Stimulated activated CD4-positive, alpha-beta T cell treated with anti-CD3 and anti-CD28 coated beads, TNF-alpha, amount 100 ng/mL, for 1 hour (primary cell): ENCODE results near the gene ASTL.
A peak's percentile ranks its signal among the peaks of the same experiment; 100 is the strongest.
"Not testable (repeated sequence)": the region's sequence is repeated elsewhere in the genome, so short reads cannot be mapped to it uniquely, and the experiment has no call there.

Experiments
- DNase-seq, 3 donors: peaks; one replicate each; pipeline ENCODE4 v3.0.0-alpha.2; 2020; ENCODE audit warnings: low read depth in 3 of 3, low spot score in 1 of 3

Gene ASTL

GRCh38 chr2:96138179-96139145 lies at the start of gene ASTL:
Gene ASTL (minus strand): TSS chr2:96138502. CDS start chr2:96138436, 66 bp downstream.
- DNase-seq = peak in 1 of 3 donors; percentile 41

DNA sequence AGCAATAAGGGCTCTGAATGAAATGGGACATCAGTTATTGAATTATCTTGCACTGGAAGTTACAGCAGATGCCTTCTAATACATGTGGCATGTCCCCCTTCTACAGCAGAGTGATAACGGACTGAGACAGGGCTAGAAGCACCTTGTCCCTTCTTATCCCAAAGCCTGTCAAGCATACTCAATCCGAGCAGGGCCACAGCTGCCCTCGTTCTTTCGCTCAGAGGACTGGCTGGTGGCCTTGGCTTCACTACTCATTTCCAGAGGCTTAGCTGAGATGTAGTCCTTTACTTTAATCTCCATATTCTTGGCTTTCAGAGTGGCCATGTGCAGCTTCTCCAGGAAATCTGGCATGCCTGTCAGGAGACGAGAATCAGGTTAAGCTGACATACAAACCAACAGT lies 48.3 kb upstream of the ASTL start:
- no peak for DNase-seq

- DNase-seq = no peak
Measured at GRCh38 chr2:96185516-96185915, 47.2 kb upstream of the ASTL start.

GRCh38 chr2:96184989-96185388 lies 46.7 kb upstream of the ASTL start:
- no peak for DNase-seq

- DNase-seq = no peak
Measured at GRCh38 chr2:96184188-96184587, 45.9 kb upstream of the ASTL start.

GRCh38 chr2:96181529-96181928 lies 43.2 kb upstream of the ASTL start:
- no peak for DNase-seq

DNA sequence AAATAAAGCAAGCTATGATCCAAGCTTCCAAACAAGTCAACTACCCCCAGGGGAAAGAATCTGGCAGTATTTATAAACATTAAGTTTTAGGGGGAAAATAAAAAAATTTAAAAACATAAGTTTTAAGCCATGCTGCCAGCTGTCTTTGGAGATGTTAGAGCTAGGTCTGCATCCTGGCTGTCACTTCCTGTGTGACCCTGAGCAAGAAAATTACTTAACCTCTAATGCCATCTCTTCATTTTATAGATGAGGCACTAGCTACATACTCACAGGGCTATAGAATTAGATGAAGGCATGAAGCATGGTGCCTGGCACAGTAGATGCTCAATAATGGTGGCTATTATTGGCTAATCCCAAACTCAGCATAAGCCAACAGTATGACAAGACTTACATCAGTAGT lies 42.2 kb upstream of the ASTL start:
- DNase-seq = no peak

DNA sequence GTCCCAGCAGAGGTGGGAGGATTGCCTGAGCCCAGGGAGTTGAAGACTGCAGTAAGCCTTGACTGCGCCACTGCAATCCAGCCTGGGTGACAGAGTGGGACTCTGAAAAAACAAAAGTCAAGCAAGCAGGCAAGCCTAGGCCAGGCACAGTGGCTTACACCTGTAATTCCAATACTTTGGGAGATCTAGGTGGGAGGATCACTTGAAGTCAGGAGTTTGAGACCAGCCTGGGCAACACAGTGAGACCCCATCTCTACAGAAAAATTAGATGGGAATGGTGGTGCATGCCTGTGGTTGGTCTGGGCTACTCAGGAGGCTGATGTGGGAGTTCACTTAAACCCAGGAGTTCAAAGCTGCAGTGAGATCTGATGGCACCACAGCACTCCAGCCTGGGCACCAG lies 41.7 kb upstream of the ASTL start:
- no peak for DNase-seq

DNA sequence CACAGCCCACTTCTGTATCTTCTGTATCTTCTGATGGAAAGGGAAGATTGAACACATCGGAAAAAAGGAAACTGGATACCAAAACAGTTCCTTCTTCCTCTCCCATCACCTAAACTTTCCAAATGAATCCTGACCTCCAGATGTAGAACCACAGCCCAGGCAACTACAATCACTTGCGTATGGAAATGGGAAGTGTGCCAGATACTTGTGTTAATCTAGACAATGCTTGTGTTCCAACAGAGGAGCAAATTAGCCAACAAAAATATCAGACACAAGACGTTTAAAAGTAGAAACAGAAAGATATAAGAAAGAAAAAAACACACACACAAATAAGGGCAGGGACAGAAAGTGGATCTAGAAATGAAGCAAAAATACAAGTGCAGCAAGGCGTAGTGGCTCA lies 38.4 kb upstream of the ASTL start:
- DNase-seq = no peak

DNA sequence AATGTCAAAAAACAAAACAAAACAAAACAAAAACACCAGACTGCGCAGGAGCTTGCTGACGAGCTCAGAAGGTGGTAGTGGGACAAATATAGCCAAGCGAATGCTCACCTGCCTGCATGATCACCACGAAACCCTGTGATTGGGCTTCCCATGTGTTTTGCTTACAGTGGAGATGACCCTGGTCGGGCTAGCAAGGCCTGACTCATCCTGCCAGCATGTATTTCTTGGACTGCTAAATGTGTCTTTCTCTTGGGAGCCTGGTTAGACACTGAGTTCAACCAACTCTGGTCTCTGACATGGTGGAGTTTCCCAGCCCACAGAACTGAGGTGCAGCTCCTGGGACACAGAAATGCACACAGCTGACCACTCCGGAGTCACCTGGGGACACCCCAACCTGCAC lies 37.6 kb upstream of the ASTL start:
- no peak for DNase-seq

- DNase-seq = peak; percentile 61 to 80 (median 71)
Measured at GRCh38 chr2:96174251-96175144, 36.2 kb upstream of the ASTL start.

DNA sequence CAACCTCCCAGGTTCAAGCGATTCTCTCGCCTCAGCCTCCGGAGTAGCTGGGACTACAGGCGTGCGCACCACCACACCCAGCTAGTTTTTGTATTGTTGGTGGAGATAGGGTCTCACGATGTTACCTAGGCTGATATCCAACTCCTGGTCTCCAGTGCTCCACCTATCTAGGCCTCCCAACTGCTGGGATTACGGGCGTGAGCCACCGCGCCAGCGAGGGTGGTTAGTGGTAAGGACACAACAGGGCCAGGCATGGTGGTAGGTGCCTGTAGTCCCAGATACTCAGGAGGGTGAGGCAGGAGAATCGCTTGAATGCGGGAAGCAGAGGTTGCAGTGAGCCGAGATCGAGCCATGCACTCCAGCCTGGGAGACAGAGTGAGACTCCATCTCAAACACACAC lies 33.5 kb upstream of the ASTL start:
- DNase-seq = no peak

DNA sequence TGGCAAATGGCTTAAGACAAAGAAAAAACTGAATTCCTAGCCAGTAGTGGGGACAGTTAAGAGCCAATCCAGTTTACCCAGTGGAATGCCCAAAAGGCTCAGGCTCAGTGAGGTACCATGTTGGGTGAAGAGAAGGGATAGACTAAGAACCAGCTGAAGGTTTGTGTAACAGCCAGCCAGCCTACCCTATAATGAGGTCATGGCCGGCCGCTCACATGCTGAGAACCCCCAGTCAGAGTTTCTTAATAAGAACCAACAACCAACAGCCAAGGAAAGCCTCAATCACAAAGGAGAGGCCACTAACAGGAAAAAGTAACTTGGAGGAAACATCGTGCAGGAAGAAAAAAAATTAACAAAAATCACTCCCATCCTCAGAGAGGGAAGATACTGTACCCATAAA lies 32.3 kb upstream of the ASTL start:
- no peak for DNase-seq

GRCh38 chr2:96169868-96170507 lies 31.7 kb upstream of the ASTL start:
- DNase-seq = no peak

DNA sequence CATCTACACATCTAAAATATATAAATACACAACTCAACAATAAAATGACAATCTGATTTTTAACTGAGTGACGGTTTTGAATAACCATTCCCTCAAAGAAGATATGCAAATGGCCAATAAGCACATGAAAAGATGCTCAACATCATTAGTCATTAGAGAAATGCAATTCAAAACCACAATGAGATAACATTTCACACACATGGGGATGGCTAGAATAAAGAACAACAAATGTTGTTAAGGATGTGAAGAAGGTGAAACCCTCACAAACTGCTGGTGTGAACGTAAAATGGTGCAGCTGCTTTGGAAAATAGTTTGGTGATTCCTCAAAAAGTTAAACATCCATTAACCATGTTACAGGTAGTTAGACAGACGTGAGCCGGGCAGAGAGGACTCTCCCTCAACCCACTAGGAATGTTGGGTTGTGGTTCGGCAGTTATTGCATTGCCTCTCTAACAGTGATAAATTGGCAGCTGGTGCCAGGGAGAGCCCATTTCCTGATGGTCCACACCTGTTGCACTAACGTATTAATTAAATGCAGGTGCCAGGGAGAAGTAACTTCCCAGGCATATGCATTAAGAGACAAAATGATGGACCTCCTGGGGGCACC lies 29.2 kb upstream of the ASTL start:
- DNase-seq = no peak

- DNase-seq = no peak
Measured at GRCh38 chr2:96164459-96165184, 26.3 kb upstream of the ASTL start.

DNA sequence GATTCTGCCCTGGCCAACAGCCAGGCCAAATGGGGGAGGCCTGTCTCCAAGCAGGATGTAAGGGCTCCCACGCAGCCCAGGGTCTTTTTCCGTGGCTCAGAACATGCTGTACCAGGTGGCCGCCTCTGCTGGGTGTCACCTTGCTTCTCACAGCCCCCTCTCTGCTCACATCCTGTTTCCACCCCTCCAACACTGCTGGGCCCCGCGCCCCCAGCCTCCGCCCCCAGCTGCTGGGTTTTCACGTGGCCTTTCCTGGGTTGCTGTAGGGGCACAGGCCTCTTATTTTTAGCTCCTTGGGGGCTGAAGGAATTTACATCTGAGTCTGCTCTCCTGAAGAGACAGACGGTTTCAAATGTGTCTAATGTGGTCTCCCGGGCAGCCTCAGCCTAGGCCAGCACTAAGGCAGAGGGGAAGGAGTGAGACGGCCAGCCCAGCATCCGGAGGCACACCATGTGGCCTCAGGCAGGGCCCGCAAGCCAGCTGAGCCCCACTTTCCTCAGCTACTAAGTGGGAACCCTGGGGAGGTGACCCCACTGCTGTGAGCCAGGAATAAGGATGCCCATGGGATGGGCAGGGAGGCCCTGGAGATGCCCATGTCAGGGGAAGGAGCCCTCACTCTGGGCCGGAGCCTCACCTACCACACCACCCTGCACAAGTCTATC lies 25.6 kb upstream of the ASTL start:
- DNase-seq = peak in 2 of 3 donors; percentile 41 to 71

DNA sequence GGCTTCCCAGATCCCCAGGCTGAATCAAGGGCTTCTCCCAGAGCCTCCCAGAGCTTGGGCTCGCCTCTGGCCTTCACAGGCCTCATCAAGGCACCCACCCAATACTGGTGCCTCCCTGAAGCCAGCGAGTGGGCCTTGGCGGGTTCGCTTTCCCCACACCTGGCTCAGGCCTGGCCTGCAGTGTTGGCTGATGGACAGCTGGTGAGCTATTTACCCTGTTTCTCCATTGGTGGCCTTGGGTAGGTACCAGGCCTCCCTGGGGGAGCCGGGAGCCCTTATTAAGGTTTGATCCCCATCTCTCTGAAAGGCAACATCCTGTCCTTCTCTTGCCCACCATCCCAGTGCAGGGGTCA lies 25.1 kb upstream of the ASTL start:
- DNase-seq = no peak

DNA sequence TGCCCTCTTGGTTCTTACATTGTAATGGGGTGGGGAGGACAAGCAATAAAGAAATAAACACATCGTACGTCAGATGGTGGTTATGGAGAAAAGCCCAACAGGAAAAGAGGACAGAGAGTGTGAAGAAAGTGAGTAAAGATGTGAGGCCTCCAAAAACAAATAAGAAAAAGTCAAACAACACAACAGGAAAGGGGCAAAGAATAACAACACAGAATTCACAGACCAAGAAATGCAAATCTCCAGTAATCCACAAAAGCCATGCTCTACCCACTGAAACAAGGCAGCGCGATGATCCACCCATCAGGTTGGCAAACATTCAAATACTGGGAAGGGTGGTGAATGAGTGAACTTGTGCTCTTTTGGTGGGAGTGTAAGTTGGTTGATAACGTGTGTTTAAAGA lies 23.6 kb upstream of the ASTL start:
- DNase-seq = no peak

GRCh38 chr2:96160366-96160765 lies 22.1 kb upstream of the ASTL start:
- not testable (repeated sequence) for DNase-seq
